ENCODE measurements around the gene USP49.

Gene USP49

DNA sequence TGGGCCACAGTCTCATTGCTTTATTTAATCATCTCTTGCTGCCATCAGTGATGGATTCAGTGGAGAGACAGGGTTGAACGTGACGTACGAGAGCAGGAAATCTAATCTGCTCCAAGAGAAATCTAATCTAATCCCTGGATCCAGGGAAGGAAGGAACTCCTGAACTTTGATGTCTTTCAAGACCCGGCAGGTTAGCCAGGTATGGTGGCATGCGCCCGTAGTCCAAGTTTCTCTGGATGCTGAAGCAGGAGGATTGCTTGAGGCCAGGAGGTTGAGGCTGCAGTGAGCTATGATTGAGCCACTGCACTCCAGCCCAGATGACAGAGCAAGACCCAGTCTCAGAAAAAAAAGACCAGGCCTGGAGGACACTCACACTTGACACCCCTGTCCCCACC lies 136.5 kb downstream of the USP49 start:
- no peak overlapping the region for H3K9ac ChIP-seq (ENCODE audit: low read depth, low read length, poor library complexity, severe bottlenecking)
- H4K20me1 ChIP-seq (ENCODE audit: insufficient read depth, low read length, poor library complexity, severe bottlenecking) = no peaks in the 10 kb centered on the region
- TF ChIP-seq EZH2phosphoT487 (IDR thresholded peaks at IDR 0.05; ENCODE audit: borderline replicate concordance) (no peak), CTCF (conservative IDR thresholded peaks at IDR 0.05; ENCODE audit: low read length) (no peak)

GRCh38 chr6:41757931-41758640 lies 137.1 kb downstream of the USP49 start:
- H3K4me1 ChIP-seq (ENCODE audit: insufficient read depth, low read length, poor library complexity, severe bottlenecking) = peaks cover 21% of the 10 kb centered on the region
- no peak overlapping the region for H2AFZ ChIP-seq (ENCODE audit: low read length)
- no peaks in the 10 kb centered on the region for H3F3A ChIP-seq (ENCODE audit: low read depth)
- H4K20me1 ChIP-seq (ENCODE audit: insufficient read depth, low read length, poor library complexity, severe bottlenecking) = no peaks in the 10 kb centered on the region
- H3K9ac ChIP-seq (ENCODE audit: low read depth, low read length, poor library complexity, severe bottlenecking) = no peak overlapping the region
- no peaks in the 10 kb centered on the region for H3K79me2 ChIP-seq (ENCODE audit: insufficient read depth, low read length)
- H3K36me3 ChIP-seq (ENCODE audit: insufficient read depth, low read length) = no peaks in the 10 kb centered on the region
- no peak overlapping the region for H3K4me3 ChIP-seq (ENCODE audit: low read length, poor library complexity, severe bottlenecking)
- TF ChIP-seq EZH2phosphoT487 (IDR thresholded peaks at IDR 0.05; ENCODE audit: borderline replicate concordance) (no peak), CTCF (conservative IDR thresholded peaks at IDR 0.05; ENCODE audit: low read length) (no peak)
- no peak overlapping the region for H3K4me2 ChIP-seq (ENCODE audit: low read depth, low read length, poor library complexity, severe bottlenecking)
- H3K27me3 ChIP-seq (ENCODE audit: insufficient read depth, low read length, poor library complexity, severe bottlenecking) = no peaks in the 10 kb centered on the region
- H3K9me3 ChIP-seq (ENCODE audit: insufficient read depth, low read depth, low read length) = no peaks in the 10 kb centered on the region
- H3K9me2 ChIP-seq (replicated peaks; ENCODE audit: low read depth, low read length) = no peaks in the 10 kb centered on the region

More for the DNA sequence above, 136.5 kb downstream of the USP49 start:
- no peak overlapping the region for H3K4me2 ChIP-seq (ENCODE audit: low read depth, low read length, poor library complexity, severe bottlenecking)
- peaks cover 21% of the 10 kb centered on the region for H3K4me1 ChIP-seq (ENCODE audit: insufficient read depth, low read length, poor library complexity, severe bottlenecking)
- no peak overlapping the region for H2AFZ ChIP-seq (ENCODE audit: low read length)
- H3K4me3 ChIP-seq (ENCODE audit: low read length, poor library complexity, severe bottlenecking) = no peak overlapping the region
- no peaks in the 10 kb centered on the region for H3K36me3 ChIP-seq (ENCODE audit: insufficient read depth, low read length)
- H3K9me2 ChIP-seq (replicated peaks; ENCODE audit: low read depth, low read length) = no peaks in the 10 kb centered on the region
- H3K79me2 ChIP-seq (ENCODE audit: insufficient read depth, low read length) = no peaks in the 10 kb centered on the region
- H3K27me3 ChIP-seq (ENCODE audit: insufficient read depth, low read length, poor library complexity, severe bottlenecking) = no peaks in the 10 kb centered on the region
- H3K9me3 ChIP-seq (ENCODE audit: insufficient read depth, low read depth, low read length) = no peaks in the 10 kb centered on the region
- no peaks in the 10 kb centered on the region for H3F3A ChIP-seq (ENCODE audit: low read depth)

DNA sequence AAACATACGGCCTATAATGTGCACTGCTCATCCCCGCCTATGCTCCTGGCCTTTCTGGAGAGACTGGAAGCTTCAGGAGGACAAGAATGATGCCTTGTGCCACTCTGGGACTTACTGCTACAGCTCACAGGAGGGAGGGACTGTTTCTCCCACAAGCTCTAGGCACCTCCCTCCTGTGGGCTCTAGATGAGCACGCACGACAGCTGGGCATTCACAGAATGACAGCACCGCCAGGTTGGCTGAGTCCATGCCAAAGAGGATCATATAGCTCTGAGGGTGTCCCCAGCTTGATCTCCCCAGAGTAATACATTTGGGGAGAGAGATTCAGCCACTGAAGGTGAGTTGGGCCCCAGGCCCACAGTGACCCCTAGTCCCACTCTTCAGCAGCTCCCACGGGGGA lies 137.9 kb downstream of the USP49 start:
- Histone ChIP-seq H2AFZ (ENCODE audit: low read length) (no peak overlapping the region), H3K4me2 (ENCODE audit: low read depth, low read length, poor library complexity, severe bottlenecking) (no peak overlapping the region), H3K9me3 (ENCODE audit: insufficient read depth, low read depth, low read length) (no peaks in the 10 kb centered on the region), H3K4me3 (ENCODE audit: low read length, poor library complexity, severe bottlenecking) (no peak overlapping the region), H3K36me3 (ENCODE audit: insufficient read depth, low read length) (no peaks in the 10 kb centered on the region), H3K79me2 (ENCODE audit: insufficient read depth, low read length) (no peaks in the 10 kb centered on the region), H3K27me3 (ENCODE audit: insufficient read depth, low read length, poor library complexity, severe bottlenecking) (no peaks in the 10 kb centered on the region), H3K4me1 (ENCODE audit: insufficient read depth, low read length, poor library complexity, severe bottlenecking) (peaks cover 21% of the 10 kb centered on the region), H3K9me2 (replicated peaks; ENCODE audit: low read depth, low read length) (no peaks in the 10 kb centered on the region), H4K20me1 (ENCODE audit: insufficient read depth, low read length, poor library complexity, severe bottlenecking) (no peaks in the 10 kb centered on the region), H3F3A (ENCODE audit: low read depth) (no peaks in the 10 kb centered on the region), H3K9ac (ENCODE audit: low read depth, low read length, poor library complexity, severe bottlenecking) (no peak overlapping the region)
- TF ChIP-seq EZH2phosphoT487 (IDR thresholded peaks at IDR 0.05; ENCODE audit: borderline replicate concordance) = no peak
- TF ChIP-seq CTCF (conservative IDR thresholded peaks at IDR 0.05; ENCODE audit: low read length) = no peak

Measured in Loucy (cell line).